ENCODE measurements around the gene BTBD17.

DNA sequence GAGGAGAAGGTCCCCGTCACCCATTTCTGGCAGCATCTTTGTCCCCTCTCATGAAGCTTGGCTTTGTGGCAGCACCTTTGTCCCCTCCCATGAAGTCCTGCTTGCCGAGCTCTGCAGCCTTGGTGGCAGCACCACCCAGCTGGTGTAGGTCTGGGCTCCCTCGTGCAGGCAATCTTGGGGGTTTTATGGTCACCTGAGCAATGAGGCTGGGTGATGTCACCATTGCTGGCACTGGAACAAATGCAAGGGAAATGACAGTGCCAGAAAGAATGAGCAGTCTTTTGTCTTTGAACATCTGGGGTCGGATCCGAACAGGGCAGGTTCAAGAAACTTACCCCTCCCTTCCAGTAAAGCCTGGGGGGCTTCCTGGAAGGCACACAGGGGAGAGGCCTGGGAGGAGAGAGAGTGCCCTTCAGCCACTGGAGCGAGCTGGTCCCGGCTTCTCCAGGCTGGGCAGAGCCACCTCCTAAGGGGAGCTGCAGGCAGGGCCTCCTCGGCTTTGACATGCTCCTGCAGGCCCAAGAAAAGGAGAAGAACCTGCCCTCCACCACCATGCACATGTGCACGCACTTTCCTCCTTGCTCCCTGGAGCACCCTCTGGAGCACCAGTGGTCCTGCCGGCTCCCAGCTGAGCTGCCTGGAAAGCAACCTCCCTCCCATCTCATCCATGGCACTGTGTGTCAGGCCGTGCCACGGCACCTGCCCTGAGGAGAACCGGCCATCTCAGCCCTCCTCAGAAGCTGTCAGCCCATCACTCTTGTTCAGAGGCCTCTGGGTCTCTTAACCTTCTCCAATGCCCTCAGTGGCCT, 16.0 kb downstream of the BTBD17 start:
- TF ChIP-seq, protein P1, sequence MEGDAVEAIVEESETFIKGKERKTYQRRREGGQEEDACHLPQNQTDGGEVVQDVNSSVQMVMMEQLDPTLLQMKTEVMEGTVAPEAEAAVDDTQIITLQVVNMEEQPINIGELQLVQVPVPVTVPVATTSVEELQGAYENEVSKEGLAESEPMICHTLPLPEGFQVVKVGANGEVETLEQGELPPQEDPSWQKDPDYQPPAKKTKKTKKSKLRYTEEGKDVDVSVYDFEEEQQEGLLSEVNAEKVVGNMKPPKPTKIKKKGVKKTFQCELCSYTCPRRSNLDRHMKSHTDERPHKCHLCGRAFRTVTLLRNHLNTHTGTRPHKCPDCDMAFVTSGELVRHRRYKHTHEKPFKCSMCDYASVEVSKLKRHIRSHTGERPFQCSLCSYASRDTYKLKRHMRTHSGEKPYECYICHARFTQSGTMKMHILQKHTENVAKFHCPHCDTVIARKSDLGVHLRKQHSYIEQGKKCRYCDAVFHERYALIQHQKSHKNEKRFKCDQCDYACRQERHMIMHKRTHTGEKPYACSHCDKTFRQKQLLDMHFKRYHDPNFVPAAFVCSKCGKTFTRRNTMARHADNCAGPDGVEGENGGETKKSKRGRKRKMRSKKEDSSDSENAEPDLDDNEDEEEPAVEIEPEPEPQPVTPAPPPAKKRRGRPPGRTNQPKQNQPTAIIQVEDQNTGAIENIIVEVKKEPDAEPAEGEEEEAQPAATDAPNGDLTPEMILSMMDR (IDR thresholded peaks at IDR 0.05 in 4 of 5, conservative IDR thresholded peaks at IDR 0.05 in 1 of 5) = no peak
- TF ChIP-seq POLR2A (IDR thresholded peaks at IDR 0.05) = no peak

All from gastrocnemius medialis (tissue), 4 donors.